WTC11 (cell line): ENCODE data around the gene ZFHX2. TPM values are rescaled to one million over a fixed set of nuclear protein-coding genes. Genes with fewer than 3 reads are reported as not detected.

Source experiments
- ATAC-seq: fragments of 200-7000 bp; cut with Tn5 transposase; 2 replicates; pipeline ENCODE4 v1.10.0; 2021; ENCODE audit warnings: mild to moderate bottlenecking, moderate library complexity
- CTCF ChIA-PET: fragments of 300-600 bp; sonication (Branson Sonifier 250); formaldehyde crosslinking; loops from one replicate; lab custom pipeline; 2021; ENCODE audit warnings: antibody characterized with exemption; lab: Charles Lee
- POLR2A ChIA-PET: fragments of 350-600 bp; sonication (Branson Sonifier 250); formaldehyde crosslinking; loops from one replicate; lab custom pipeline; 2021; ENCODE audit warnings: antibody characterized with exemption; lab: Charles Lee
- DNase-seq: peaks from one replicate; pipeline ENCODE4 v3.0.0; 2021; ENCODE audit warnings: low spot score
- H3K27ac Mint-ChIP-seq: 2 replicates; pipeline ENCODE4 v1.8.0; 2021; ENCODE audit warnings: mixed read lengths
- H3K27me3 Mint-ChIP-seq: 2 replicates; pipeline ENCODE4 v1.8.0; 2021; ENCODE audit warnings: low read depth, mild to moderate bottlenecking, moderate library complexity, mixed read lengths
- H3K36me3 Mint-ChIP-seq: 2 replicates; pipeline ENCODE4 v1.8.0; 2021; ENCODE audit warnings: mixed read lengths
- H3K4me1 Mint-ChIP-seq: 2 replicates; pipeline ENCODE4 v1.8.0; 2022; ENCODE audit warnings: mixed read lengths
- H3K4me3 Mint-ChIP-seq: 2 replicates; pipeline ENCODE4 v1.8.0; 2021; ENCODE audit warnings: mild to moderate bottlenecking, moderate library complexity, mixed read lengths
- H3K9me3 Mint-ChIP-seq: 2 replicates; pipeline ENCODE4 v1.8.0; 2021; ENCODE audit warnings: mixed read lengths
- AFF4 ChIP-seq: sonication (generic); formaldehyde crosslinking; IDR thresholded peaks from 2 replicates; pipeline ENCODE4 v1.8.1; 2023; ENCODE audit warnings: mild to moderate bottlenecking, missing genetic modification reagents, borderline replicate concordance
- CBFB ChIP-seq: sonication (generic); formaldehyde crosslinking; IDR thresholded peaks from 2 replicates; pipeline ENCODE4 v1.8.1; 2022; ENCODE audit warnings: mild to moderate bottlenecking, low read depth, missing genetic modification reagents
- ETV6 ChIP-seq: sonication (generic); formaldehyde crosslinking; IDR thresholded peaks from 2 replicates; pipeline ENCODE4 v1.8.1; 2022; ENCODE audit warnings: mild to moderate bottlenecking, missing genetic modification reagents
- FOXP1 ChIP-seq: sonication (generic); formaldehyde crosslinking; IDR thresholded peaks from 2 replicates; pipeline ENCODE4 v1.8.0; 2022; ENCODE audit warnings: missing genetic modification reagents, mild to moderate bottlenecking, moderate library complexity, borderline replicate concordance
- GTF2I ChIP-seq: fragments of 250-450 bp; sonication (Bioruptor Pico); conservative IDR thresholded peaks from 2 replicates; pipeline ENCODE4 v1.4.0; 2021; ENCODE audit warnings: mild to moderate bottlenecking
- MYBL2 ChIP-seq: sonication (generic); formaldehyde crosslinking; IDR thresholded peaks from 2 replicates; pipeline ENCODE4 v1.8.1; 2023; ENCODE audit warnings: mild to moderate bottlenecking, moderate library complexity, missing genetic modification reagents
- NFATC4 ChIP-seq: fragments of 250-450 bp; sonication (Bioruptor Pico); IDR thresholded peaks from 2 replicates; pipeline ENCODE4 v1.9.0; 2021; ENCODE audit warnings: mild to moderate bottlenecking
- NR3C1 ChIP-seq: sonication (generic); formaldehyde crosslinking; conservative IDR thresholded peaks from 2 replicates; pipeline ENCODE4 v1.8.1; 2023; ENCODE audit warnings: low read depth, mild to moderate bottlenecking, missing genetic modification reagents
- TEAD1 ChIP-seq: sonication (generic); formaldehyde crosslinking; IDR thresholded peaks from 2 replicates; pipeline ENCODE4 v1.8.0; 2022; ENCODE audit warnings: mild to moderate bottlenecking, missing genetic modification reagents
- TP53 ChIP-seq: sonication (generic); formaldehyde crosslinking; IDR thresholded peaks from 2 replicates; pipeline ENCODE4 v1.8.1; 2023; ENCODE audit warnings: mild to moderate bottlenecking, missing genetic modification reagents
- USF1 ChIP-seq: sonication (generic); formaldehyde crosslinking; IDR thresholded peaks from 2 replicates; pipeline ENCODE4 v1.8.0; 2022; ENCODE audit warnings: mild to moderate bottlenecking, missing genetic modification reagents
- ZBTB21 ChIP-seq: sonication (generic); formaldehyde crosslinking; IDR thresholded peaks from 2 replicates; pipeline ENCODE4 v1.8.1; 2023; ENCODE audit warnings: mild to moderate bottlenecking, missing genetic modification reagents, borderline replicate concordance
- ZNF232 ChIP-seq: sonication (generic); formaldehyde crosslinking; IDR thresholded peaks from 2 replicates; pipeline ENCODE4 v1.8.0; 2022; ENCODE audit warnings: mild to moderate bottlenecking, missing genetic modification reagents
- ZNF423 ChIP-seq: fragments of 250-450 bp; sonication (Bioruptor Pico); IDR thresholded peaks from 2 replicates; pipeline ENCODE4 v2.1.2; 2022; ENCODE audit warnings: mild to moderate bottlenecking, moderate library complexity
- total RNA-seq: library from RNA; stranded (reverse); gene quantifications from 3 replicates; pipeline ENCODE4 v1.2.3, GENCODE V29; 2021
- TF ChIP-seq, protein P1 (sequence below): fragments of 250-450 bp; sonication (Bioruptor Pico); IDR thresholded peaks from 2 replicates; pipeline ENCODE4 v1.8.0; 2021; ENCODE audit warnings: mild to moderate bottlenecking
- TF ChIP-seq, protein P2 (sequence below): sonication (generic); formaldehyde crosslinking; IDR thresholded peaks from 2 replicates; pipeline ENCODE4 v1.8.0; 2022; ENCODE audit warnings: mild to moderate bottlenecking, missing genetic modification reagents
- TF ChIP-seq, protein P3 (sequence below): sonication (generic); formaldehyde crosslinking; IDR thresholded peaks from 2 replicates; pipeline ENCODE4 v1.8.0; 2023; ENCODE audit warnings: missing genetic modification reagents, mild to moderate bottlenecking, borderline replicate concordance
- TF ChIP-seq, protein P4 (sequence below): sonication (generic); formaldehyde crosslinking; IDR thresholded peaks from 2 replicates; pipeline ENCODE4 v1.8.0; 2023; ENCODE audit warnings: mild to moderate bottlenecking, missing genetic modification reagents

ZFHX2 gene
- total RNA-seq, 1 experiment from 2014 or later: 16.4 TPM

- TF ChIP-seq, protein P1, sequence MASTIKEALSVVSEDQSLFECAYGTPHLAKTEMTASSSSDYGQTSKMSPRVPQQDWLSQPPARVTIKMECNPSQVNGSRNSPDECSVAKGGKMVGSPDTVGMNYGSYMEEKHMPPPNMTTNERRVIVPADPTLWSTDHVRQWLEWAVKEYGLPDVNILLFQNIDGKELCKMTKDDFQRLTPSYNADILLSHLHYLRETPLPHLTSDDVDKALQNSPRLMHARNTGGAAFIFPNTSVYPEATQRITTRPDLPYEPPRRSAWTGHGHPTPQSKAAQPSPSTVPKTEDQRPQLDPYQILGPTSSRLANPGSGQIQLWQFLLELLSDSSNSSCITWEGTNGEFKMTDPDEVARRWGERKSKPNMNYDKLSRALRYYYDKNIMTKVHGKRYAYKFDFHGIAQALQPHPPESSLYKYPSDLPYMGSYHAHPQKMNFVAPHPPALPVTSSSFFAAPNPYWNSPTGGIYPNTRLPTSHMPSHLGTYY (CRISPR knock-in tag): no peak
- no peak for TF ChIP-seq NFATC4 (CRISPR knock-in tag)
- TF ChIP-seq, protein P2, sequence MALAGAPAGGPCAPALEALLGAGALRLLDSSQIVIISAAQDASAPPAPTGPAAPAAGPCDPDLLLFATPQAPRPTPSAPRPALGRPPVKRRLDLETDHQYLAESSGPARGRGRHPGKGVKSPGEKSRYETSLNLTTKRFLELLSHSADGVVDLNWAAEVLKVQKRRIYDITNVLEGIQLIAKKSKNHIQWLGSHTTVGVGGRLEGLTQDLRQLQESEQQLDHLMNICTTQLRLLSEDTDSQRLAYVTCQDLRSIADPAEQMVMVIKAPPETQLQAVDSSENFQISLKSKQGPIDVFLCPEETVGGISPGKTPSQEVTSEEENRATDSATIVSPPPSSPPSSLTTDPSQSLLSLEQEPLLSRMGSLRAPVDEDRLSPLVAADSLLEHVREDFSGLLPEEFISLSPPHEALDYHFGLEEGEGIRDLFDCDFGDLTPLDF (CRISPR knock-in tag): no peak
Observed at GRCh38 chr14:23555533-23555881, 3.9 kb upstream of the ZFHX2 start (continued).

- Mint-ChIP-seq H3K36me3 (no peaks in the 10 kb centered on the region), H3K27me3 (no peaks in the 10 kb centered on the region), H3K4me3 (no peak overlapping the region), H3K4me1 (peaks cover 9% of the 10 kb centered on the region), H3K27ac (no peak overlapping the region), H3K9me3 (no peaks in the 10 kb centered on the region)
- DNase-seq (peak; percentile 59), ATAC-seq (peak; percentile 5)
- CTCF ChIA-PET: interaction anchor here (0.6 to 3.9 kb wide), 7 partner anchors 9 to 81 kb away, joined by 3 to 30 read pairs (median 3); no protein-coding TSS in a partner anchor
- POLR2A ChIA-PET: interaction anchor here (1.1 to 7.8 kb wide), 3 partner anchors 8 to 13 kb away, joined by 3 to 100 read pairs (median 3); no protein-coding TSS in a partner anchor
- TF ChIP-seq ZBTB21 (CRISPR knock-in tag) (0 out of 2 replicates have a peak, but pooled peaks have one; percentile 22), MYBL2 (0 out of 2 replicates have a peak, but pooled peaks have one; percentile 11), TP53 (CRISPR knock-in tag) (peak; percentile 79; the same call in 1 of the 2 replicates), FOXP1 (CRISPR knock-in tag) (peak; percentile 30; the same call in 1 of the 2 replicates), GTF2I (CRISPR knock-in tag) (no peak), CBFB (no peak), USF1 (no peak), AFF4 (CRISPR knock-in tag) (no peak), NR3C1 (CRISPR knock-in tag) (peak; percentile 68; the same call in 1 of the 2 replicates), TEAD1 (no peak), ZNF423 (no peak), NFATC4 (CRISPR knock-in tag) (no peak), ETV6 (CRISPR knock-in tag) (no peak), ZNF232 (CRISPR knock-in tag) (0 out of 2 replicates have a peak, but pooled peaks have one; percentile 54)
- TF ChIP-seq, protein P2 (CRISPR knock-in tag): no peak
- TF ChIP-seq, protein P3, sequence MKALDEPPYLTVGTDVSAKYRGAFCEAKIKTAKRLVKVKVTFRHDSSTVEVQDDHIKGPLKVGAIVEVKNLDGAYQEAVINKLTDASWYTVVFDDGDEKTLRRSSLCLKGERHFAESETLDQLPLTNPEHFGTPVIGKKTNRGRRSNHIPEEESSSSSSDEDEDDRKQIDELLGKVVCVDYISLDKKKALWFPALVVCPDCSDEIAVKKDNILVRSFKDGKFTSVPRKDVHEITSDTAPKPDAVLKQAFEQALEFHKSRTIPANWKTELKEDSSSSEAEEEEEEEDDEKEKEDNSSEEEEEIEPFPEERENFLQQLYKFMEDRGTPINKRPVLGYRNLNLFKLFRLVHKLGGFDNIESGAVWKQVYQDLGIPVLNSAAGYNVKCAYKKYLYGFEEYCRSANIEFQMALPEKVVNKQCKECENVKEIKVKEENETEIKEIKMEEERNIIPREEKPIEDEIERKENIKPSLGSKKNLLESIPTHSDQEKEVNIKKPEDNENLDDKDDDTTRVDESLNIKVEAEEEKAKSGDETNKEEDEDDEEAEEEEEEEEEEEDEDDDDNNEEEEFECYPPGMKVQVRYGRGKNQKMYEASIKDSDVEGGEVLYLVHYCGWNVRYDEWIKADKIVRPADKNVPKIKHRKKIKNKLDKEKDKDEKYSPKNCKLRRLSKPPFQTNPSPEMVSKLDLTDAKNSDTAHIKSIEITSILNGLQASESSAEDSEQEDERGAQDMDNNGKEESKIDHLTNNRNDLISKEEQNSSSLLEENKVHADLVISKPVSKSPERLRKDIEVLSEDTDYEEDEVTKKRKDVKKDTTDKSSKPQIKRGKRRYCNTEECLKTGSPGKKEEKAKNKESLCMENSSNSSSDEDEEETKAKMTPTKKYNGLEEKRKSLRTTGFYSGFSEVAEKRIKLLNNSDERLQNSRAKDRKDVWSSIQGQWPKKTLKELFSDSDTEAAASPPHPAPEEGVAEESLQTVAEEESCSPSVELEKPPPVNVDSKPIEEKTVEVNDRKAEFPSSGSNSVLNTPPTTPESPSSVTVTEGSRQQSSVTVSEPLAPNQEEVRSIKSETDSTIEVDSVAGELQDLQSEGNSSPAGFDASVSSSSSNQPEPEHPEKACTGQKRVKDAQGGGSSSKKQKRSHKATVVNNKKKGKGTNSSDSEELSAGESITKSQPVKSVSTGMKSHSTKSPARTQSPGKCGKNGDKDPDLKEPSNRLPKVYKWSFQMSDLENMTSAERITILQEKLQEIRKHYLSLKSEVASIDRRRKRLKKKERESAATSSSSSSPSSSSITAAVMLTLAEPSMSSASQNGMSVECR (CRISPR knock-in tag): 0 out of 2 replicates have a peak, but pooled peaks have one; percentile 17
- TF ChIP-seq, protein P4, sequence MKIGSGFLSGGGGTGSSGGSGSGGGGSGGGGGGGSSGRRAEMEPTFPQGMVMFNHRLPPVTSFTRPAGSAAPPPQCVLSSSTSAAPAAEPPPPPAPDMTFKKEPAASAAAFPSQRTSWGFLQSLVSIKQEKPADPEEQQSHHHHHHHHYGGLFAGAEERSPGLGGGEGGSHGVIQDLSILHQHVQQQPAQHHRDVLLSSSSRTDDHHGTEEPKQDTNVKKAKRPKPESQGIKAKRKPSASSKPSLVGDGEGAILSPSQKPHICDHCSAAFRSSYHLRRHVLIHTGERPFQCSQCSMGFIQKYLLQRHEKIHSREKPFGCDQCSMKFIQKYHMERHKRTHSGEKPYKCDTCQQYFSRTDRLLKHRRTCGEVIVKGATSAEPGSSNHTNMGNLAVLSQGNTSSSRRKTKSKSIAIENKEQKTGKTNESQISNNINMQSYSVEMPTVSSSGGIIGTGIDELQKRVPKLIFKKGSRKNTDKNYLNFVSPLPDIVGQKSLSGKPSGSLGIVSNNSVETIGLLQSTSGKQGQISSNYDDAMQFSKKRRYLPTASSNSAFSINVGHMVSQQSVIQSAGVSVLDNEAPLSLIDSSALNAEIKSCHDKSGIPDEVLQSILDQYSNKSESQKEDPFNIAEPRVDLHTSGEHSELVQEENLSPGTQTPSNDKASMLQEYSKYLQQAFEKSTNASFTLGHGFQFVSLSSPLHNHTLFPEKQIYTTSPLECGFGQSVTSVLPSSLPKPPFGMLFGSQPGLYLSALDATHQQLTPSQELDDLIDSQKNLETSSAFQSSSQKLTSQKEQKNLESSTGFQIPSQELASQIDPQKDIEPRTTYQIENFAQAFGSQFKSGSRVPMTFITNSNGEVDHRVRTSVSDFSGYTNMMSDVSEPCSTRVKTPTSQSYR (CRISPR knock-in tag): 0 out of 2 replicates have a peak, but pooled peaks have one; percentile 29
Observed at GRCh38 chr14:23550812-23551265, 726 bp downstream of the ZFHX2 start.
